Measurements from ENCODE around the gene ZDHHC11B.
A peak's percentile ranks its signal among the peaks of the same experiment; 100 is the strongest.

Gene ZDHHC11B

DNA sequence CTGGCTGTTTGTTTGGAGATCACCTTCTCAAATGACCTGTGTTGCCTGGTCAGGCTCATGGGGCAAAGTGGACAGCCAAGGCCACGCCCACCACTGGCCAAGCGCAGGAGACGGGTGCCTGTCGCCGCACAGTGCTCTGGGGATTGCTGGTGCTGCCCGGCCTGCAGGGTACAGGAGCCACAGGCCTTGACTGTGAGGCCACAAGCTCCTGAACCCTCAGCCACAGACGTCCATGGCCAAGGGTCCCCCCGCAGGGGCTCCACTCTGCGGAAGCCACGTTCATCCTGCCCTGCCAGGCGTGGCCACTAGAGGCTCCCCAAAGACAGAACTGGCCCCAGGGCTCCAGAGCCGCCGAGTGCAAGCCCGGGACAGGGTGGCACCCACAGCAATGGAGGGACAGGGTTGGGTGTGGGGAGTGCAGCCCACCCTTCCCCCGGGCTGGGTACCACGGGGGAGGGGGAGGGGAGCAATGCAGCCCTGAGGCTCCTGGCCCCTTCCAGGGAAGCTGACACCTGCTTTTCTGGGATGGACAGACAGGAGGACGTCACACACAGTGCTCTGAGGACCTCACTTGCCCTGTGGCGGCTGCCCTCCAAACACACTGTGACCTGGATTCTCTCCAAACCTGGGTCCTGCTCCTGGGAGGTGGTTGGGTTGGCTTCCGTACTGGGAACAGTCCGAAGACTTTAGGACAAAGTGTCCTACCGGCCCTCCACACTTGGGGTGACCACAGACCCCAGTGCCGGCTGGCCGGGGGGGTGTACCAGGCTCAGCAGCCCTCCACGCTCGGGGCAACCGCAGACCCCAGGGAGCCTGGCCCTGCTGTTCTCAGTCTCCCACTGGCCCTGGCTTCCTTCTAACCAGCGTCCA, 112.8 kb downstream of the ZDHHC11B start:
- DNase-seq, result peak; percentile 57

DNA sequence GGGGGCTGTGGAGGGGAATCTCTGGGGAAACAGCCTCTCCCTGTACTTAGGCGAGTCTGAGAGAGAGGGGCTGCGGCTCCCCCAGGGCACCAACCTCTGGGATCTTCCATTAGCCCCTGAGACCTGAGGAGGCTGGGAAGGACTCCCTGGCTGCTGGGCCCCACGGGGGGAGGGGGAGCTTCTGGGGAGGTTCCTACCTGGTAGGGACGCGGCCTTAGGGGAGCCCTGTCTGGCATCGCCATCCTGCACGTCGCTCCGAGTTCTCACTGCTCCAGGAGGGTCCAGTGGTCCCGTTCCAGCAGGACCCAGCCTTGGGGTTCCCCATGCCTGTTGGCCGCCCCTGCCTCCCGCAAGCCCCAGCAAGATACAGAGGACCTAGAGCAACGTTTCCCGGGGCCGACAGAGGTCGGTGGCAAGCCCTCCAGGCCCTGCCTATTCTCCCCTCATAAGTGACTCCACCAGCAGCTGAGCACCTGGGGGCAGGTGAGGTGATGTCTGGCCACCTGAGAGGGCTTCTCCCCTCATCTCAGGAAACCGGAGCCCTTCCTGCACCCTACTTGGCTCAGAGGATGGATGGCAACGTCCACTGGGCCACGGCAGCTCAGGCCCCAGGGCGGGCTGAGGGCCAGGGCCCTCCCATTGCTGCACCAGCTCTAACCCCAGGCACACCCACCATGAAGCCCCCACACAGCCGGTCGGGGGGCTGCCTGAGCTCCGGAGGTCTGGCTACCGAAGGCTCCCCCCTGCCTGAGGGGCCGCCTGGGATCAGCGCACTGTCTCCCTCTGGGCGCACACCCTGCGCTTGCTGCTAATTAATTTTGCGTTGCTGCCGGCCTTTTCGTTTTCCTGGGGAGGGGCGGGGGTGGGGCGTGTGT, 113.9 kb downstream of the ZDHHC11B start:
- DNase-seq, result no peak

DNA sequence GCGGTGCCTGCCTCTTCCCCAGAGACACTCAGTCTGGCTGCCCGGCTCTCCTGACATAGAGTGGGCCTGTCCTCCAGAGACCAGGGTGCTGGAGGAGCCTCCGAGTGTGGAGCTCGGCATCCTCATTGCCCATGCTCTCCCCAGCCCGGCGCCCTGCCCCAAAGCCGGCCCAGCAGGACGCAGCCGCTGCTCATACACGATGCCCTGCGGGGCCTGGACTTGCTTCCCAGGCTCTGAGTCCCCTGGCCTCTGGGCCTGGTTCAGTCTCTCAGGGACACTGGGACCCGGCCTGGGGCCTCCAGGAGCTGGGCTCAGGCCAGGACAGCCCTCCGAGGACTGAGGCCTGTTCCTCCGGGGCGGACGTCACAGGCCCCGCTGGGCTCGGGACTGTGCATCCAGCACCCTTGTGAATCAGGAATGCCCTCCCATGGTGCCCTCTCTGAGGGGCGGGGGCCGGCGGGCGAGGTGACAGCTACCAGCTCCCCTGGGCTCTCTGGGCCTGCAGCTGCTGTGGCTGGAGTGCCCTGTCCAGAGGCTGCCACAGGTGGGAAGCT, 114.6 kb downstream of the ZDHHC11B start:
- no peak for DNase-seq

DNA sequence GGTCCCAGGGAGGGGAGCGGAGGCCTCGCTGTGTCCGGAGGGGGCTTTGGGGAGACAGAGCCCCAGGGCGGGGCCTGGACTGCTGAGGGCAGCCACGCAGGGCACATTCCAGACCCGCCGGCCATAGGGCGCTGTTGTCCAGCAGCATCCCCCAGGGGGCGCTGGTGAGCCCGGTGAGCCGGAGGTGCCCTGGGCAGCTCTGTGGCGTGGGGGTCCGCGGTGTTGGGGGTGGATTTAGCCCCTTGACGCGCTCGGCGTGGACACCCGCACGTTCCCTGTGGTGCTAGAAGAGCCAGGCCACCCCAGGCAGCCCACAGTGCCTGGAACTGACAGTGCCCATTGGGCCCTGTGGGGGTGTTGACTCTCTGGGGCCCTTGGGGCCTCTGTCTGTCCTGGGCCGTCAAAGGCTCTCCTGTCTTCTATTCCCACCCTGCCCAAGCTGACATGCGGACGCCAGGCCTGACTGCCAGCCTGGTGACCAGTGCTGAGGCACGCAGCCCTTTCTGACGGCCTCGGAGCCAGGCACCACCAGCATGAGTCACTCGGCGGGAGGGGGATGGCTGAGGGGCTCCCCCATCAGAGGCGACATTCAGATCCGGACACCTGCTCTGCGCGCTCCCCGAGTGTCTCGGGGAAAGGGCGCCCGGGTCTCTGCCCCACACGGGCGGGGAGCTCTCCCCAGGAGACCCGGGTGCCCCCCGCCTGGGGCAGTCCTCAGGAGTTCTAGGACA, 115.3 kb downstream of the ZDHHC11B start:
- no peak for DNase-seq

DNA sequence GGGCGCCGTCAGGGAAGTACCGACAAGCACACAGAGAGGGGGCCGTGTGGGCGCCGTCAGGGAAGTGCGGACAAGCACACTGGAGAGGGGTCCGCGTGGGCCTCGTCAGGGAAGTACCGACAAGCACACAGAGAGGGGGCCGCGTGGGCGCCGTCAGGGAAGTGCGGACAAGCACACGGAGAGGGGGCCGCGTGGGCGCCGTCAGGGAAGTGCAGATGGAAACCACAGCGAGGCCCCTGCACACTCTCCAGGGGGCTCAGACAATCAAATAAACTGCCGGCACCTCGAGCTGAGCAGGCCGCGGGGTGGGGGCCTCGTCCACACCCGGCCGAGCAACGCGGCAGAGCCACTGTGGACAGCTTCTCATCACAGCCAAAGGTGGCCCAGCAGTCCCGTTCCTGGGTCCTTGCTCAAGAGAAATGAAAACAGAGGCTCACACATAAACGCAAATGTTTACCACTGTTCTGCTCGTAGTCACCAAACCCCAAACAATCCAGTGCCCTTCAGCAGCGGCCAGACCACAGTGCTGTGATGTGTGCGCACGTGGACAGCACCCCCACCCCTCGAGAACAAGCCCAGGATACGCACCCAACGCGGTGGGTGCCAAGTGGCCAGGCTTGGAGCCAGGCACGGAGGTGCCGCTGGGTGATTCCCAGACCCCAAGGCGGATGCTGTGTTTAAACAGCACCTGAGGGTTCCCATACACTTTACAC, 116.1 kb downstream of the ZDHHC11B start:
- no peak for DNase-seq

DNA sequence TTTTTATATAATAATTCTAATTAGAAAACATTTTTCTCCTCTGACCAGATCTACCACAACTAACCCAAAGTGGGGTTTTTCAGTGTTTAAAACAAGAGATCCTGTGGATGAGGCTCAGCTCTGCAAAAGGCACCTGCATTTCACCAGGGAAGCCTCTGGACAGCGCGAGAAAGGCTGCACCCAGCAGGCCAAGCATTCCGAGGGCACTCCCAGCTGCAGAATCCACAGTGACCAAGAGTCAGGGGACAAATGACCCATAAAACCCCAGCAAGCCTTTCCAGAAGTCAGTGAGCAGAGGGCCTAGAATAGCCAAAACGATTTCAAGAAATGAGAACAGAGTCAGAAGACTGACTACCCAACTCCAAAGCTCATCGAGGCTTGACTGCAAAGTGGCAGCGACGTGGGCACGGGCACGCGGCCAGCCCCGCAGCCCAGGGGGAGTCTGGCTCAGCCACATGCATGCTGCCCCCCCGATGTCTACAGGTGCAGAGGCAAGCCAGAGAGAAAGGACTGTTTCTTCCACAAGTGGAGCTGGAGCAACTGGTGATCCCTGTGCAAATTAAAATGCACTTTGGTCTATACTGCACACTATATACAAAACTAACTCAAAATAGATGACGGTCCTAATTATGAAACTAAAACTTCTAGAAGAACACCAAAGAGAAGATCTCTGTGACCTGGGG, 117.6 kb downstream of the ZDHHC11B start:
- DNase-seq, result no peak

DNA sequence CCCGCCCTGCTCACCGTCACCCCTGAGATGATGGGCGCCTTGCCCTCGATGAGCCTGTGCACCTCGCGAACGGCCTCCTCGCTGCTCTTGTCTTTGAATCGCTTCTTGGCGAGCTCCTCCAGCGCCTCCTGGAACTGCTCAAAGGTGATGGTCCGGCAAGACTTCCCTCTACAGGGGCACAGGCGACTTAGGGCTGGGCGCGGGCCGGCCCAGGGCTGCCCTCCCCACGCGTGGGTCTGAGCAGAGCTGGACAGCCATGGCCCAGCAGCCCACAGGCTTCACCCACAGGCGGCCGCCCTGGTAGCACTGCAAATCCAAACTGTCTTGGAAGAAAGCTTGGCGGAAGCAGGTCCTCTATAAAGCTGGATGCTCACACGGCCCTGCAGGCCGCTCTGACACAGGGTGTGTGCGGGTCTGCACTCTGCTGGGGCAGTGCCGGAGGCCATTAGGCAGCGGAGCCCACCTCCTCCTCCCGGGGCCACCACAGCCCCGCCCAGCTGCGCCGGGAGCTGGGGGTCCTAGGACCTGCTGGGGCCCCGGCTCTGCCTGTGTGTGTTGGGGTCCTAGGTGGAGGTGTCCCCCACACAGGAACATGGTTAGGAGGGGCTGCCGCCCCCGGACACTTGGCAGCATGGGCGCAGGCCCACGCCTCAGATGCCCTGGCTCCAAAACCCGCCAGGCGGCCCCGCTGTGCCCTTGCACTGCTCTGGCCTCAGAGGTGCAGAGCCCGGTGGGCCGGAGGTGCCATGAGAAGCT, 118.4 kb downstream of the ZDHHC11B start:
- no peak for DNase-seq

DNA sequence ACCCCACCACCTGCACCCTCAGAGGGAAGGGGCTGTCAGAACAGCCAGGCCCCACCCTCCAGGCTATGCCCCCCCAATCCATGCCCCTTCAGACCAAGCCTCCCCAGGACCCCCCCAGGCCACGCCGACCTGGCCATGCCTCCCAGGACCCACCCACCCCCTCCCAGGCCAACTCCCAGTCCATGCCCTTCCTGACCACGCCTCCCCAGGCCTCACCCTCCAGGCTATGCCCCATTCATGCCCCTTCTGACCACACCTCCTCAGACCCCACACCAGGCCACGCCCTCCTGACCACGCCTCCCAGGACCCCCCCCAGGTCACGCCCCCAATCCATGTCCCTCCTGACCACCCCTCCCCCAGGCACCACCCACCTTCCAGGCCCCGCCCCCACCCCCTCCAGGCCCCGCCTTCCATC, 119.0 kb downstream of the ZDHHC11B start:
- DNase-seq, result no peak

DNA sequence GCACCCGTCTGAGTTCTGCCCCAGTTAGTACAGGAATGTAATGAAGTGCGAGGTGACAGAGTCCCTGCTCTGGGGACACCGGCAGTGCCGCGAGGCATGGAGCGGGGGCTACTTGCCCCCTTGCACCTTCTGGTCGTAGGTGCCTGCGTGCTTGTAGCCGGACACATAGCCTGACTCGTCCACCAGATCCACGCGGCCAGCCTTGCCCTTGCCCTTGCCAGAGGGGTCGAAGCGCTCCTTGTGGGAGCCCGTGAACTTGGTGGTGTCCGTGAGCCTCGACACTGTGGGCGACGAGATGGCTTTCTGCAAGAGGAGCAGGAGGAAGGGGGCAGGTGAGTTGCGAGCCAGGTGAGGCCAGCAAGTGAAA, 119.6 kb downstream of the ZDHHC11B start:
- no peak for DNase-seq

DNA sequence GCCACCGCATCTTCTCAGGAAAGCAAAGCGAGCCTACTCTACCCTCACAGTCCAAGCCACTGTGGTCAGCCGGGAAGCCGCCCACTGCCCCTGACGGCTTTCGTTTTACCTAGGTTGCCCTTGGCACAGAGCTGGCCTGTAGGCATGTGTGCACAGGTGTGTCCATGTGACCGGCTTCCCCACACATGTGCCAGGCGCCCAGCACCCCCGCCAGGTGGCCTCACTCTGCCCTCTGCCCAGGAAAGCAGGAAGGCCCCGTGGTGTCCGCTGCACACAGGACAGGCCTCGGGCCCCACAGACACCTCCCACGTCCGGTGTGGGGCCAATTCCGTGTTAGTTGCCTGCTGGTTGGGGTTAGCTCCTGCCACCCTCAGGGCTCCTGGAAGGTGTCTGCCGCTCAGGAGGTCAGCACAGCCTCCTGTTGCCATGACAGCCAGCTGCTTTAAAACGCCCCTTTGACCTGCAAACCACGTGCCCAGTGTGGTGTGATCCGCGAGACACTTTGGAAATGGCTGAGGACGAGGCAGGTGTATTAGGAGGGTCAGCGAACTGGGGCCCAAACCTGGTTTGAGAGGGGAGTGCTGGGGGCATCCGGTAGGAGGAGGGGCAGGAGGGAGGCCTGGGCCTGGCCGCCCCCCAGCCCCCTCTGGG, 120.1 kb downstream of the ZDHHC11B start:
- DNase-seq, result no peak

DNA sequence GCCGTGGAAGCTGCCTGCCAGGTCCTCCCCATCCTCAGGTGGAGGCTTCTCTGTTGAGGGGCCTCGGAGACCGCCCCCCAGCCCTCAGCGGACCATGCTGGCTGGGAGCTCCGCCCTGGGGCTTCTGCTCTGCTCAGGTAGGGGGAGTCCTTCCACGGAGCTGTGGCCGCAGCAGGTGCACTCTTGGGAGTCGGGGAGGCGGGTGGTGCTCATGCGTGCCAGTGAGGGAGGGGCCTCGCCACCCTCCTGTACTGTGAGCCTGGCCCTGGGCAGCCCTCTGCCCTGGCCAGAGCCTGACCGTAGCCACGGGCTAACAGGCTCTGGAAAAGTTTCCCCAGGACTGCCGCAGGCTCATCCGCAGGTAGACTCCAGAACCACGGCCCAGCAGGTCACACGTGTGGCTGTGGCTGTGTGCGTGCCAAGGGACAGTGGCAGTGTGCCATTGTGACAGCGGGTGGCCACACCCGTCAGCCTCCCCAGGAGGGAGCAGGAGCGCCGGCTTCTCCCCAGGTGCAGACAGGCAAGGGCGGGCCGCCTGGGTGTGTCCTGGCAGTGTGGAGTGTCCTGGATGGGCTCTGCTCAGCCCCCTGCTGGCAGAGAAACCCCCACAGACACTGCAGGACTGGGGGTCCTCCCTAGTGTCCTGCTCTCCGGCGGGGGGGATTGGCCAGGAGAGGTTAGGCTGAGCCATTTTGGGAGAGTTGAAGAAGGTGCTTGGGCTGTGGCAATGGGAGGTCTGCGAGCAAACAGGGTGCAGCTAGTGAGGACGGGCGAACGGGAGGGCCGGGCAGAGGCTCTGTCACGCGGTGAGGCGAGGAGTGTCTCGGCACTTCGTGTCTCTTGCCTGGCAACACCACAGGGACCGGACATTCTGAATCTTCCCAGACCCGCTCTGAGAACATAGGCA, 120.8 kb downstream of the ZDHHC11B start:
- no peak for DNase-seq

DNA sequence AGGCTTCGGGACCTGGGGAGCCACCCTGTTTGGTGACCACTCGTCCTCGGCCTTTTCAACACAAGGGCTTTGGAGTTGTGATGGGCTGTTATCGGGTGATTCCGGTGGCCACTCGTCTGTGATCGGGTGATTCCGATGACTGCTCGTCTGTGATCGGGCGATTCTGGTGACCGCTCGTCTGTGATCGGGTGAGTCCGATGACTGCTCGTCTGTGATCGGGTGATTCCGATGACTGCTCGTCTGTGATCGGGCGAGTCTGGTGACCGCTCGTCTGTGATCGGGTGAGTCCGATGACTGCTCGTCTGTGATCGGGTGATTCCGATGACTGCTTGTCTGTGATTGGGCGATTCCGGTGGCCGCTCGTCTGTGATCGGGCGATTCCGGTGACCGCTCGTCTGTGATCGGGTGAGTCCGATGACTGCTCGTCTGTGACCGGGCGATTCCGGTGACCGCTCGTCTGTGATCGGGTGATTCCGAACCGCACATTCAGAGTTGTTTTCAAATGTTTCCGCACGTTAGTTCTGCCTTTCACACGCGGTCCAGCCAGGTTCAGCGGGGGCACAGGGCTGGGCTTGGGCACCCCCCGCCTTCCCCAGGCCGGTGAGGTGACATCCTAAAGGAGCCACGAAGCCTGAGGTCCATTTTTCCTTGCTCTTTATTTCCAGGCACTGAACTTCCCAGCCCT, 121.6 kb downstream of the ZDHHC11B start:
- DNase-seq, result no peak

DNA sequence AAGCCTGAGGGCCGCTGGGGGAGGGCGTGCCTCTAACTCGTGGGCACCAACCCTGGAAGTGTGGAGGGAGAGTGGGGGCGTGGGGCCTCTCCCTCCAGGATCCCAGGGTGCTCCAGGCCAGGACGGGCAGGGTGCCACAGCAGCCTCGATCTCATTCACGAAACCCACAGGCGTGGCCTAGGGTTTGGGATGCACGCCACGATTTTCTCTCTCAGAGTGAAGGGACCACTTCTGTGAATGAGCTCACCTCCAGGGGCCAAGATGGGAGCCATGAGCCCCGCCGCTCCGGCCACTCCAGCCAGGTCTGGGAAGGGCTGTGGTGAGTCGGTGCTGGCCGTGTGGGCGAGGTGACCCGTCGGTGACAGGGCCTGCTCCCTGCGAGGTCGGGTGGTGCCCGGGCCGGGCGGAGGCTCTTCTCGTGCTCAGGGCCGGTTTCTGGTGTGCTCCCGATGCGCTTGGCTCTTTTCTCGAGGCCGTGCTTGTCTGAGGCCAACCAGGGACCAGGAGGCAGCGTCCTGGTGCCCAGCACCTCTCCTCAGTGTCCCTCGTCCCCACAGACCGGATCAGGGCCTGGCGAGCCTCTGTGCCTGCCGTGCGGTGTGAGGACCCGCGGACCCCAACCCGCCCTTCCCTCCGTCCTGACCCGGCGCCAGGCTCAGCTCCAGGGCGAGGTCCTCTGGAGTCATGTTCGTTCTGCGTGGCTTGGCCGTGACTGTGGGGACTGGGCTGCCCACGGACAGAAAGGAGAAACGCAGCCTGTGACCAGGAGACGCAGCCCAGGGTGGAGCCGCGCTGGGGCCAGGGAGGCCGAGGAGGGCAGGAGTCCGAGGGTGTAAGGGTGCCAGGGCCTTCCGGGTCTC, 122.4 kb downstream of the ZDHHC11B start:
- no peak for DNase-seq

DNA sequence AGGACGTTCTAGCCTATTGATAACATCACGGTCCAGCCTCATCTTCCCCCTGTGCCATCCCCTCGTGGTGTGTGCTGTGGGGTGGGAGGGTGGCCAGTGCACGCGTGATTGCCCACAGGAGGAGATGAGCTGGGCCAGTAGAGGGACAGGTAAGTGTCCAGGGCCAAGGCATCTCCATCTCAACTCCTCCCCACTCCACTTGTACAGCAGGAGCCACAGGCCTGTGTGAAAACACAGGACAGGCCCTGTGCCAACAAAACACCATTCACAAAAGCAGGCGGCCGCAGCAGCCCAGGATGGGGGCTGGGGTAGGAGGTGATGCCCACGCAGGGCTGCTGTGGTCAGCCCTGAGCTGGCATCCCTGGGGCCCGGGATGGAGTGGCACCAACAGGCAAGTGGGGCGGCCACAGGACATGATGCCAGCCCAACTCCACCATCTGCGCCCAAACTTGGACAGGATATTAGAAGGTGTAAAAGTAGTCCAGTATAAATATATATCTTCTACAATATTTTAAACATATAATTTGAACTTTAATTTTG, 124.0 kb downstream of the ZDHHC11B start:
- DNase-seq, result no peak
